ENCODE data around the gene MAPK11. TPM values are rescaled to one million over a fixed set of nuclear protein-coding genes. Genes with fewer than 3 reads are reported as not detected.
A peak's percentile ranks its signal among the peaks of the same experiment; 100 is the strongest.

Gene MAPK11
- total RNA-seq, 1 donor from 2014 or later = 10.0 TPM

- no peak for ATAC-seq
- DNase-seq (ENCODE audit: missing footprints) = peak; percentile 59
- intact Hi-C loops (cut with DNase I) = loop anchor here (5.0 kb wide), 1 partner anchor 37 kb away; the partner anchor contains the start of gene MAPK11
Observed at GRCh38 chr22:50309601-50309991, 39.4 kb upstream of the MAPK11 start.

- intact Hi-C loops (cut with DNase I) = loop anchor here (1.0 to 5.0 kb wide), 2 partner anchors 18 to 37 kb away; partner anchors contain the start of genes DENND6B and MAPK11
- ATAC-seq = no peak
- peak; percentile 34 for DNase-seq (ENCODE audit: missing footprints)
Observed at GRCh38 chr22:50308986-50309600, 38.9 kb upstream of the MAPK11 start.

- intact Hi-C loops (cut with DNase I) = loop anchor here (1.0 to 5.0 kb wide), 2 partner anchors 19 to 36 kb away; partner anchors contain the start of genes DENND6B and MAPK11
- ATAC-seq (peak; percentile 51), DNase-seq (ENCODE audit: missing footprints) (peak; percentile 92)
Observed at GRCh38 chr22:50308597-50308935, 38.4 kb upstream of the MAPK11 start.

- ATAC-seq = no peak
- peak; percentile 63 for DNase-seq (ENCODE audit: missing footprints)
- intact Hi-C loops (cut with DNase I) = loop anchor here (1.0 to 5.0 kb wide), 2 partner anchors 19 to 36 kb away; partner anchors contain the start of genes DENND6B and MAPK11
Observed at GRCh38 chr22:50307890-50308596, 37.9 kb upstream of the MAPK11 start.

- peak; percentile 61 for ATAC-seq
- peak; percentile 91 for DNase-seq (ENCODE audit: missing footprints)
- intact Hi-C loops (cut with DNase I) = loop anchor here (5.0 kb wide), 1 partner anchor 35 kb away; the partner anchor contains the start of gene MAPK11
Observed at GRCh38 chr22:50306753-50307749, 36.9 kb upstream of the MAPK11 start, which contains the start of gene PLXNB2. Gene PLXNB2 (minus strand): TSS chr22:50307646. CDS start chr22:50290584, 17,062 bp downstream.

GRCh38 chr22:50305923-50306566, 35.9 kb upstream of the MAPK11 start:
- intact Hi-C loops (cut with DNase I) = loop anchor here (5.0 kb wide), 1 partner anchor 34 kb away; the partner anchor contains the start of gene MAPK11
- ATAC-seq = peak; percentile 56

GRCh38 chr22:50305393-50305922, 35.3 kb upstream of the MAPK11 start:
- intact Hi-C loops (cut with DNase I) = loop anchor here (5.0 kb wide), 1 partner anchor 33 kb away; the partner anchor contains the start of gene MAPK11
- no peak for DNase-seq (ENCODE audit: missing footprints)
- ATAC-seq = no peak

More at GRCh38 chr22:50305923-50306566, 35.9 kb upstream of the MAPK11 start:
- DNase-seq (ENCODE audit: missing footprints) = peak; percentile 90

GRCh38 chr22:50304528-50305392, 34.6 kb upstream of the MAPK11 start:
- ATAC-seq (no peak), DNase-seq (ENCODE audit: missing footprints) (no peak)
- intact Hi-C loops (cut with DNase I) = loop anchor here (5.0 kb wide), 1 partner anchor 32 kb away; the partner anchor contains the start of gene MAPK11

GRCh38 chr22:50303848-50304527, 33.8 kb upstream of the MAPK11 start:
- intact Hi-C loops (cut with DNase I) = no loop called here
- DNase-seq (ENCODE audit: missing footprints) (peak; percentile 84), ATAC-seq (peak; percentile 17)

GRCh38 chr22:50303515-50303847, 33.3 kb upstream of the MAPK11 start:
- no peak for ATAC-seq
- intact Hi-C loops (cut with DNase I) = no loop called here
- DNase-seq (ENCODE audit: missing footprints) = no peak

GRCh38 chr22:50302564-50302963, 32.4 kb upstream of the MAPK11 start:
- no peak for DNase-seq (ENCODE audit: missing footprints)
- peak; percentile 35 for ATAC-seq
- intact Hi-C loops (cut with DNase I) = no loop called here

- DNase-seq (ENCODE audit: missing footprints) (no peak), ATAC-seq (no peak)
- intact Hi-C loops (cut with DNase I) = no loop called here
Observed at GRCh38 chr22:50302041-50302541, 31.9 kb upstream of the MAPK11 start.

GRCh38 chr22:50301581-50301991, 31.4 kb upstream of the MAPK11 start:
- DNase-seq (ENCODE audit: missing footprints) (no peak), ATAC-seq (no peak)
- intact Hi-C loops (cut with DNase I) = no loop called here

GRCh38 chr22:50300620-50301257, 30.6 kb upstream of the MAPK11 start:
- intact Hi-C loops (cut with DNase I) = no loop called here
- no peak for DNase-seq (ENCODE audit: missing footprints)
- no peak for ATAC-seq

- ATAC-seq (no peak), DNase-seq (ENCODE audit: missing footprints) (no peak)
- intact Hi-C loops (cut with DNase I) = no loop called here
Observed at GRCh38 chr22:50299785-50300619, 29.8 kb upstream of the MAPK11 start.

All from Right ventricle myocardium inferior (tissue), 1 donor.